GM21528 (cell line): ENCODE data around the gene BIN1.
"Not testable (repeated sequence)": the region's sequence is repeated elsewhere in the genome, so short reads cannot be mapped to it uniquely, and the experiment has no call there.

ENCODE experiments used
- ATAC-seq: cut with Tn5 transposase; IDR thresholded peaks from one replicate; pipeline ENCODE4 v1.9.1; 2021; ENCODE audit warnings: mild to moderate bottlenecking, moderate library complexity; ENCODE audit not compliant: unreplicated experiment, low FRiP score

BIN1 gene

DNA sequence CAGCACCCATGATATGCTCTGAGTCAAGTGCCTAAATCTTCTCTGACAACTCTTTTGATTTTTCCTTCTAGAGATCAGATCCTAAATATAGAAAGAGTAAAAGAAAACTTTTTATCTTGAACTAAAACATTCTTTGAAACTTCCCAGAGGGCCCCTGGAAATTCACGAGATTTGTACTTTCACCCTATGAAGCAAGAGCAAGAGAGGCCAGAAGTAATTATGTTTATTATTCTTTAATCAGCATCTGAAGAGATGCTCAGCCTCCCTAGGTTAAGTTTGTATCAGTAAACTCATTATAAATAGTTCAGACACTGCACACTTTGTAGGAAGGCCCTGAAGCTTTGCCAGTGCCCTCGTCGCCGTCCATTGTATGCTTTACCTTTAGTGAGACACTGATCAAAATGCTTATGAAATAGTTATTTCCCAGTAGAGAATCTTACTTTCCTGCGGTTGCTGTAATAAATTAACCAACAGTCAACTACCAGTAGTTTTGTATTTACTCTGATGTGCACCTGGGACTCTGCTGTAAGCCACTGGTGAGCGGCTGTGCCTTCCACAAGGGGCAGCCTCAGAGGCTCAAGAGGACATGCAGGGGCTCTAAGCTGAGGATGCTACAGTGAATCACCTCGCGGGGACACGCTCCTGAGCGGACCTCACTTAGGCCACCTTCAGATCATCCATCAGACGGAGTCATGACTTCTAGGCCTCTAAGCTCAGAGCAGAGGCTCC lies 71.9 kb downstream of the BIN1 start:
- ATAC-seq, result peak; percentile 54

DNA sequence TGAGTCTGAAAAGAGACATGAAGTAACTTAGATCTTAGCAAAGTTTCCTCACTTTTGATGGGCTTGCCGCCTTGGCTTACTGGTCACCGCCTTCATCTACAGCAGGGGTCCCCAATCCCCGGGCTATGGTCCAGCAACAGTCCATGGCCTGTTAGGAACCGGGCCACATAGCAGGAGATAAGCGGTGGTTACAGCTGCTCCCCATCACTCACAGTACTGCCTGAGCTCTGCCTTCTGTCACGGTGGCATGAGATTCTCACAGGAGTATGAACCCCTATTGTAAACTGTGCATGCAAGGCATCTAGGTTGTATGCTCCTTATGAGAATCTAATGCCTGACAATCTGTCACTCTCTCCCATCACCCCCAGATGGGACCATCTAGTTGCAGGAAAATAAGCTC lies 72.9 kb downstream of the BIN1 start:
- no peak for ATAC-seq

DNA sequence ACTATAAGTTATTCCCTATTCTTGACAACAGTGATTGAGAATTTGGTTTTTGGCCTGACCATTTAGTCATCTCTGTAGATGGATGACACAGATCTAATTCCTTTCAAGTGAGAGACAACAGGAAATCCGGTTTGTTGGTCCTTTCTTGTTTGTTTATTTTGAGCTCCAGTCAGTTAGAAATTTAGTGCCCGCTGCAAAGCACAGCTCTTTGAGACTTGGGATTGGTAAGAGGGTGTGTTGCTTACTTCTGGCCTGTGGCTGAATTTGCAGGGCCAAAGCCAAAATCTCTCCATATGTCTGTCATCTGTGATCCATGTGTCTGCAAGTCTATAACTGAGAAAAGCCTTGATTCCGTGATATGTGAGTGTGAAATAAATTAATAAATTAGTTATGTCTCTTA lies 74.3 kb downstream of the BIN1 start:
- ATAC-seq, result no peak

DNA sequence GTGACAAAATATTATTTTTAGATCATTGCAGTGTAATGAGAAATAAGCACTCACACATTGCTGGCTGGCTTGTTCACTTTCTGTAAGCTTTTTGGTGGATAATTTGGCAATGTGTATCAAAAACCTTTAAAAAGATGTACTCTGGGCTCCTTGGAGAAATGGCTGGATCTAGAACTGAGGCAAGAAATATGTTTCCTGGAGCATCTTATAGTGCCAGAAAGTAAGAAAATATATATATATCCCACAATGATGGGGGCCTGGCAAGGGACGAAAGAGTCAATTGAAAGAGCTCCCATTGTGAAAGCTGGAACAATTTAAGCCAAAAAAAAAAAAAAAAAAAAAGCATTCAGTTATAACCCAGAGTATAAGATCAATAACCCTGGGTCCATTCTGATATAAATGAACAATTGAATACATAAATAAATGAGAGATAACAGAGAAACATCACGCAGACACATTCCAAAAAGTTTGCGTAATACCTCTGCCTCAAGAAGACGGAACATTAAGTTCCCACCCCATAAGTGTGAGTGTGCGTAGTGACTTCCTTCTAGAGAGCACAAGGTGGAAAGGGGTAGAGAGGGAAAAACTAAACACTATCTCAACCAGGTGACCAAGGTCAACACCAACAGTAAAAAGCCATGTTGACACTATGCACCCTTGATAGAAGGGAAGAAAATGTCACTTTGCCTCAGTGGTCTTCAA lies 77.5 kb downstream of the BIN1 start:
- no peak for ATAC-seq

DNA sequence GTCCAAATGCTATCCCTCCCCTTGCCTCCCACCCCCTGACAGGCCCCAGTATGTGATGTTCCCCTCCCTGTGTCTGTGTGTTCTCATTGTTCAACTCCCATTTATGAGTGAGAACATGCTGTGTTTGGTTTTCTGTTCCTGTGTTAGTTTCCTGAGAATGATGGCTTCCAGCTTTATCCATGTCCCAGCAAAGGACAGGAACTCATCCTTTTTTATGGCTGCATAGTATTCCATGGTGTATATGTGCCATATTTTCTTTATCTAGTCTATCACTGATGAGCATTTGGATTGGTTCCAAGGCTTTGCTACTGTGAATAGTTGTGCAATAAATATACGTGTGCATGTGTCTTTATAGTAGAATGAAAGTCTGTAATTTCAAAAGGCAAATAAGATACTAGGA lies 78.2 kb downstream of the BIN1 start:
- not testable (repeated sequence) for ATAC-seq

DNA sequence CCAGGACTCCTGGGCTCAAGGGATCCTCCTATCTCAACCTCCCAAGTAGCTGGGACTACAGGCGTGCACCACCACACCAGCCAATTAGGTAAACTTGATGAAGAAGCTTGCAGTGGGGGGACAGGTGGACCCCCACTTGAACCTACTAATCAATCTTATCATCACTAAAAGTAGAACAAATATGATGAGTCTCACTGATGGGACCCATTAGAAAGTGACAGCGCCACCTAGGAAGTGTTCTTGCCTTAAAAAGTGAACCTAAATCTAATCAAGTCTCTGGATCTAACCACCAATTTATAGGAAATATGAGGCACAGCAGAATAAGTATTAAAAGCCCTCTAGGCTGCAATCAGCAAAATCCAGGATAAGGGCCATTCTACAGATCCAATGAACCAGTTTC lies 79.2 kb downstream of the BIN1 start:
- ATAC-seq, result no peak

DNA sequence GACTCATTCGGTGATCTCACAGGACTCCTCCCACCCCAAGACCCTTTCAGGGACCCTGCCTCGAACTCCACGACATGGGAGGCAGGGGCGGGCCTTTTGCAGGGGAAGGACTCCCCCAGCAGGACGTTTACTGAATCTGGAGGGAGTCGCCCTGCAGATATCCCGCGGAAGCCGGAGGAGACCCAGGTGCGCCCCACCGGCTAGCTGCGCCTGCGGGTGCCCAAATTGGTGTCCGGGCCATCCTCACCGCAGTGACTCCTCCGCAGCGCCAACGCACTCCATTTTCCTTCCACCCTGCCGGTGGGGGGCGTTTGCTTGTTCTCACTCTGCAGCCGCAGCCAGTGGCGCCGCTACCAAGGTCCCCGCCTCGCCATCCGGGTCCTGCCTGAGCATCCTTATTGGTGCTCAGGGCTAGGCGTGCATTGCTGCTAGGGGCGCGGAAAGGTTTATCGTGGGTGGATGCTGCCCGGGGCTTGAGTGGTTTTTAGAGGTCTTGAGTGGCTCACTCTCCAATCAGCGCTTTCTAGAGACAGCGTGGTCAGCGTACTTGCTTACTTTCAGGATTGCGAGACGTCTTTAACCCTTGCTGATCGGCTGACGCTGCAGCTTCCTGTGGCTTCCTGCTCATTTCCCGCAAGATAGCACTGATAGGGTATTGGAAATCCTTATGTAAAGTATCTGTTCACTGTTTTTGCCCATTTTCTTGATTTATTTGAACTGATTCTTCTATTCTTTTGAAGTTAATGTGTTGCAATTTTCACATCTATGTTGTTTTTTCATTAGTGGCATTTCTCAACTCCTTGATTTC lies 81.4 kb downstream of the BIN1 start:
- ATAC-seq, result peak; percentile 98

DNA sequence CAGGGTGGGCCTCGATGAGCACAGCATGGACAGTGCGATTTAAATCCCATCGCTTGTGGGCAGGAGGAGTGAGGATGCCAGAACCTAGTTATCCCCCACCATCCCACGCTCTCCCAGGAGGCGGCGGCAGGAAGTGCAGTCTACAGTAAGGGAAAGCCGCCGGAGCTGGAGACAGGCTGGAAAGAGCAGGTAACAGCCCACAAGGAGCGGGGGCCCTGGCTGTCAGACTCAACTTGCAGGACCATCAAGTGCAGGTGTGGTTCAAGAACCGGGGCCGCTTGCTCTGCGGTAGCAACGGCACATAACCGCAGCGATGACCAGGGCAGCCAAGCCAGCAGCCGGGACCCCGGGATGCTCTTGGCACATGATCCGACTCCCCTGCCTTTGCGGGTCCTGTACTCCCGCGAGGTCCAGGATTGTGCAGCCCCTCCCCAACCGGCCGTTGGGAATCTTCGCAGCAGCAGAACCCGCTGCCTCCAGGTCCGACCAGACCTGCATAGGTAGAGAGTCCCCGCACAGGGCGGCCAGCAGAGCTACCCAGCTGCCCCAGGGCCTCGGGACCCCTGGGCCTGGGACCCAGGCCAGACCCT lies 82.1 kb downstream of the BIN1 start:
- ATAC-seq, result peak; percentile 13

DNA sequence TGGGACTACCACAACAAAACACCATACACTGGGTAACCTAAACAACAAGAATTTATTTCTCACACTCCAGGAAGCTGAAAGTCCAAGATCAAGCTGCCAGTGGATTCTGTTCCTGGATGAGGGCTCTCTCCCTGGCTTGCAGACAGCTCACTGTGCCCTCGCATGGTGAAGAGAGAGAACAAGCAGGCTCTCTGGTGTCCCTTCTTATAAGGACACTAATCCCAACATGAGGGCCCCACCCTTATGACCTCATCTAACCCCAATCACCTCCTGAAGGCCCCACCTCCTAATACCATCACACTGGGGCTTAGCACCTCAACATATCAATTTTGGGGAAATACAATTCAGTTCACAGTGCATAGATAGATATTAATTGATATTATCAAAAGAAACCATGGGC lies 83.5 kb downstream of the BIN1 start:
- no peak for ATAC-seq

DNA sequence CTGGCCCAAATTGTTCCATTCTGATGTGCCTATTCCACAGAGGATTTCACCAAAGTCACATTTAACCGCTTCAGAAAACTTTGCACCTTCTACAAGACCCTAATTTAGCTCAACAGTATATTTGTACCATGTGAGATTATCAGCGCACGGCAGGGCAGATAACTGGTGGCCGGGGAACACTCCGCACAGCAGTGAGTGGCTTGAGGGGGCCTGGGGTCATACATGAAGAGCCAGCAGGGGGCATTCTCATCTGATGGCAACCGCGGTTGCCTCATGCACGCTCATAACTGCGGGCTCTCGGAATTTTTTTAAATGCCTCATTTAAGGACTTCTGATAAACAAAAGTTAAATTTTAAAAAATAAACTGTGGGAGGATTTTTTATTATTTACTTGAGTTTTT lies 84.1 kb downstream of the BIN1 start:
- no peak for ATAC-seq

DNA sequence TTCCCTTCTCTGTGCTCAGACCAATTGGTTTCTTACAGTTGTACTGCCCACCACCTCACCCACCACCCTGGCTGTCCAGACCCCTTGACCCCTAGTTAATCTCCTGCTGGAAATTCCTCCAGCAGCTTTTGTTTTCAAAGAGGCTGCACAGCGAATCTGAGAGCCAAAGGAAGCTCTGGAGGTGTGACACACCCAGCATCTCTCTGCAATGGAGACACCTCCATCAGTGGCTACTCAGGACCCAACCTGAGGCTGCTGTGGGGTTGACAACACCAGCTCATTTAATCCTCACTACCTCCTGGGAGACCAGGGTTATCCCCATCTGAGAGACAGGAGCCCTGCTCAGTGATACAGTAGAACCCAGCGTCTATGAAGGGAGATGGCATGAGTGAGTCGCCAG lies 86.4 kb downstream of the BIN1 start:
- ATAC-seq, result no peak

DNA sequence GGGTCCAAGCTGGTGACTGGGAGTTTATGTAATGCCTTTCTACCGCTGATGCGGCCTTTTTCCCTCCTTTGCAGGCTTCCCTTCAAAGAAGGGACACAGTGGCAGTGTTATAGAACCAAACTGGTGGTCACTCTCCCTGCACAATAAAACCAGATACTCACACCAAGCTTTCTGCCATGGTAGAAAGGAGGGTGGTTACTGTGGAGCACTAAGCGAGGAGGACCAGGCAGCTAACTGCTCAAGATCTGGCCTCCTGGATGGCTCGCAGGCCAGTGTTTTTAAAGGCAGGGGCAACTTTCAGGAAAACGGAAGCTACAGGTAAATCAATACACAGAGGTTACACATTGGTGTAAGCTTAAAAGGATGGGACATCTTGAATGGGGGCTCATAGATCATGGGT lies 89.4 kb downstream of the BIN1 start:
- no peak for ATAC-seq

DNA sequence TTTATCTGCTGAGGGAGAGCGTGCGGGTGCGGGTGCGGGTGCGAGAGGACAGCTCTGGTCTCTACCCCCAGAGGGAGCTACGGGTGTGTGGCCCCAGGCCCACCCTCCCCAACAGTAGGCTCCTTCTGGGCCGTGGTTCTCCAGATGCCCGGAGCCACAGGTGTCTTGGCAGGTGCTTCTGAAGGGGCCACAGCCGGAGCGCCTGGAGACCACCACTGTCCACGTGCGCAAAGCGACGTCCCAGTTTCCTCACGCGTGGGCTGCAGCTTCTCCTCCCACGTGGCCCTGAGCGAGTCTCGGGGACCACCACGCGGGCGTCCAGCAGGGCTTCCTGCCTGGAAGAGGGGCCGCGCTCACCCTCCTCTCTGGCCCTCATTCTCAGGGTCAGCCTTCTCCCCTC lies 90.6 kb downstream of the BIN1 start:
- no peak for ATAC-seq

DNA sequence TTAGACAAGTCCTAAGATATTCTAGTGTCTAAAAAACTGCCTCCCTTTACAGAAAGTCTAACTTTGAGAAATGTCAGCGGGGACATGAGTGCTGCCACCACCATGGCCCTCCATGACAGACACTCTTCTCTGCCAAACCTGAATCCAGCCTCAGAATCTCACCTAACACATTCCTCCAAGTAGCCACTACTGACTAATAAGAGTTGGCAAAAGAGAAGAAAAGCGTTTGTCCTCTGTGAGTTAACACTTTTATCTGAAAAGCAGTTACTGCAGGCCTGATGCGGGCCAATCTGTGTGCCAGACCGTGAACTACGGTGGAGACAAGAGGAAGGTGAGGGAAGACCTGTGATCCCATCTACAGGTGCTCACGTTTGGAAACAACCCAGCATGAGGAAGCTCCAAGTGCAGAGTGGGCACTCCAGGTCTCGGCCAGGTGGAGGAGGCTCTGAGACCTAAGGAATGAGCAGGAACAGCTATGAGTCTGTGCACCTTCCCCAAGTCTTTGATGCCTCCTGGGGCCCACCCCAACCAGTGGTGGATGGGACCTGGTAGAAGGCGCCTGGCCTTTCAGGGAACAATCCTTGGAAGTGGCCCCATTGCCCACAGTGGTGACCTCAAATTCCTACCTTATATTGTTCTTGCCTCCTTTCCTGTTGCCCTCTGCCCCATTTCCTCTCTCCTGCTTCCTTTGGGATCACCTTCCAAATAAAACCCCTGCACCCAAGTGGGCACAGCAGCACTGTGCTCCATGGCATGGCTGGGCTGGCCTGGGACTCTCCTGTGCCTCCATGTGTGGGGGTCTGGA lies 91.6 kb downstream of the BIN1 start:
- no peak for ATAC-seq

DNA sequence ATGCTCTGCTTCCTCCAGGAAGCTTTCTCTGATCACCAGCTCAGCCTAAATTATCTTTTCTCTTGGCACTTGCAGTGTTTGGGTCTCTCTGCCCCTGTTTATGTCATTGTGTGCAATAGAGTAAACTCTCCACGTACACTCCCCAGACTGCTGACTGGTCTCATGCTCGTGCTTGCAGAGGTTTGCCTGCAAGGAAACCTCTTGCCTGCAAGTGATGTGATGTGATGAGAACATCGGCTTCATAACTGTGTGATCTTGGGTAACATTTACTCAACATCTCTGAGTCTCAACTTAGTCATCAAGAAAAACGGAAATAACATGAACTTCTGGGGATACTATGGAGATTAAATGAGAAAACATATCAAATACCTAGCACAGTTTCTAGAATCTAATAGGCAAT lies 92.3 kb downstream of the BIN1 start:
- no peak for ATAC-seq

DNA sequence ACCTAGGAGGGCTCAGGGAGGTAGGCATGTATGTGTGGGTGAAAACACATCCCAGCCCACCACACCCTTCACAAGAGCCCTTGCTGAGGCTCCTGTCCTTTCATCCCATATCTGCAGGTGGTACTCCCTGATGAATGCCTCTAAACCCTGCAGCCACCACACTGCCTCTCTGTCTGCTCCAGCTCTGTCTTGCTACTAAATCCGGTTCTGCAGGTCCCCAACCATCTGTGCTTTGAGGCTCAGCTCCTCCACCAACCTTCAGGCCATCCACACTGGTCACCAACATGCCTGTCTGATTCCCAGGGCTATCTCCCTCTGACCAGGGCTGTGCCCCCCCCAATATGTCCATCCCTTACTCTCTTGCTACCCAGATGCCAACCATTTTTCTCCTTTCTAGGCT lies 92.7 kb downstream of the BIN1 start:
- ATAC-seq, result no peak

DNA sequence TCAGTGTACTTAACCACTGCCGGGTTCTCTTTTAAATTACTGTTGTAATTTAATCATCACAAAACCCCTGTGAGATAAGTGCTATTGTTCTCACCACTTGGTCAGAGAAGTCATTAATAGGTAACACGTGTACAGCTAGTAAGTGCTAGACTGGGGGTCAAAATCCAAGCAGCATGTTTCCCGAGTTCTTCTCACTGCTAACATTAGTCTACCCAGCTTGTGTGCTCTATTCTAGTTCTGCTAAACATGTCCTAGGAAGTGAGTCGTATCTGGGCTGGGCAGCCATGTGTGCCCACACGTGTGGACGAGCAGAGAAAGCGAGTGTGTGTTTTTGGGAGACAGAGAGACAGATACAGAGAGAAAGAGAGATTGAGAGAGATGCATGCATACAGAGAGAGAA lies 94.1 kb downstream of the BIN1 start:
- no peak for ATAC-seq

DNA sequence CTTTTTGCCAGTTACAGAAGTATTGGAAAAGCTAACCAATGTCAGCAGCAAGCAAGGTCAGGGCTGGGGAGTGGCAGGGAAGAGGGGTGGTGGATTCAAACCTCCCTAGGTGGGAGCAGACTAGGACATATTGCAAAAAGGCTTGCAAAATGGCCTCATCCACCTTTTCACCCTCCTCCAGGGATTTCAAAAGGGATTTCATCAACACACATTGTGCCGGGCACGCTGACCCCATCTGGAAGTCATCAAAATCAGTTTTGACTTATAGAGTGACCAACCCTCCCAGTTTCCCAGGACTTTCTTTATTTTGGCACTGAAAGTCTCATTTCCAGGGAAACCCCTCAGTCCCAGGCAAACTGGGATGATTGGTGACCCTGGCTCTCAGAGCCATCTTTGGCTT lies 94.7 kb downstream of the BIN1 start:
- ATAC-seq, result no peak

DNA sequence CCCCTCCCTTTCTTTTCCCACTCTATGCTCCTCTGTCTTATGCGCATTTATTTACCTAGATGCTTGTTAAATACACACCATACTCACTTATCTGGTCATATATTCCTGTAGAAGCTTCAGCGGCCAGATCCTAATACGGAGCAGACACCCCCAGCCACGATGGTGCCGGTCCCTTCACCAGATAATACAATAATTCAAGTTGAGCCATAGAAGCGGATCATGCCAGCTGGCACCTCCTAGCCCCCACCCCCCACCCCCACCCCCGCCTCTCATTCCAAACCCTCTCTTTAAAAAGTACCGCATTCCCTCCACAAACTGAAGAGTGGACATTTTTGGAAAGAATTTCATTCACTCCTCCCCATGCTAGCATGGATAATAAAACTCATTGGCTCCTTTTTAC lies 95.2 kb downstream of the BIN1 start:
- ATAC-seq, result no peak

DNA sequence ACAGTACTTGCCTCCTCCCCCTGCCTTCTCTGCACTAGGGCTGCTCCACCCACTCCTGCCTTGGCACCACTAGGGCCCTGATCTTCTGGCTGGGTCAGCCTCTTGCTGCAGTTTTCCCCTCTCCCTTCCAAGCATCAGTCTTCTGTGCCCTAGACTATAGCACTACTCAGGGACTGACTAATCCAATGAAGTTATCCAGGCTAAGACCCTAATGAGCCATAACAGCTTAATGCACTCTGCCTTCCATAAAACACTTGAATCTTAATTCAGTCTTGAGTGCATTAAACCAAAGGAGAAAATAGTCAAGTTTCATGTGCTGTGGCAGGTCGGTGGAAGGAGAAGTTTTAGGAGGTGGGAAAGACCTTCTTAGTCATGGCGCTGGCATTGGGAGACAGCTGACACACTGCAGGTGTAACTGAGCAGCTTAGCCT lies 95.7 kb downstream of the BIN1 start:
- no peak for ATAC-seq
